Measurements from ENCODE around the gene CBFA2T2.

CBFA2T2 gene

DNA sequence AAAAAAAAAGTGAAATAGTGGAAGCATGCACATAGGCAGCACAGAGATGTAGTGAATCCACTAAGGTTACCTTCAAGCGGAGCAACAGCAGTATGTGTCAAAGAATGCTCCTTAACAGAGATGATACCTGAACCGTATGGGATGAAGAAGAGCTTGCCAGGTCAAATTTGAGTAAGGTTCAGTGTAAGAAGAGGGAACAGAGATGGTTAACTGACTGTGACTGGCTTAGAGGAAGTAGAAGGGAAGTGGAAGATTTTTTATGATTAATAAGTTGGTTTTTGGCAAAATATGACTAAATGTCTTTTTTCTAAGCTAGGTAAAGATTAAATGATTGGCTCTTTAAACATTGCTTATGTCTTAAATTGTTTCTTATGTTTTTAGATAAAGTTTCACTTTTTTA, 119.6 kb downstream of the CBFA2T2 start:
- DNase-seq (ENCODE audit: extremely low read depth, low read depth): no peak
- no peak overlapping the region for H3K4me3 ChIP-seq (replicated peaks; ENCODE audit: low read depth, low read length)
- TF ChIP-seq, protein P1, sequence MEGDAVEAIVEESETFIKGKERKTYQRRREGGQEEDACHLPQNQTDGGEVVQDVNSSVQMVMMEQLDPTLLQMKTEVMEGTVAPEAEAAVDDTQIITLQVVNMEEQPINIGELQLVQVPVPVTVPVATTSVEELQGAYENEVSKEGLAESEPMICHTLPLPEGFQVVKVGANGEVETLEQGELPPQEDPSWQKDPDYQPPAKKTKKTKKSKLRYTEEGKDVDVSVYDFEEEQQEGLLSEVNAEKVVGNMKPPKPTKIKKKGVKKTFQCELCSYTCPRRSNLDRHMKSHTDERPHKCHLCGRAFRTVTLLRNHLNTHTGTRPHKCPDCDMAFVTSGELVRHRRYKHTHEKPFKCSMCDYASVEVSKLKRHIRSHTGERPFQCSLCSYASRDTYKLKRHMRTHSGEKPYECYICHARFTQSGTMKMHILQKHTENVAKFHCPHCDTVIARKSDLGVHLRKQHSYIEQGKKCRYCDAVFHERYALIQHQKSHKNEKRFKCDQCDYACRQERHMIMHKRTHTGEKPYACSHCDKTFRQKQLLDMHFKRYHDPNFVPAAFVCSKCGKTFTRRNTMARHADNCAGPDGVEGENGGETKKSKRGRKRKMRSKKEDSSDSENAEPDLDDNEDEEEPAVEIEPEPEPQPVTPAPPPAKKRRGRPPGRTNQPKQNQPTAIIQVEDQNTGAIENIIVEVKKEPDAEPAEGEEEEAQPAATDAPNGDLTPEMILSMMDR (IDR thresholded peaks at IDR 0.05; ENCODE audit: low read depth, low read length, missing control alignments): no peak

DNA sequence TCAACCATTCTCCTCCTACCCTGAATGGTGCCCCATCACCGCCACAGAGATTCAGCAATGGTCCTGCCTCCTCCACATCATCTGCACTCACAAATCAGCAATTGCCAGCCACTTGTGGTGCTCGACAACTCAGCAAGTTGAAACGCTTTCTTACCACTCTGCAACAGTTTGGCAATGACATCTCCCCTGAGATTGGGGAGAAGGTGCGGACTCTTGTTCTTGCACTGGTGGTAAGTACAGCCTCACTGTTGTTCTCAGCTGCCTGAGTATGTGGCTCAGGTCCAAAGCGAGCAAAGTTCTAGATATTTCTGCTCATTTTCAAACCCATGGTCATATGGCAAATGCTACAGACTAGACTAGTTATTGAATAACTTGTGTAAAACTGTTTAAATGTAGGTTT, 121.2 kb downstream of the CBFA2T2 start:
- no peak for DNase-seq (ENCODE audit: extremely low read depth, low read depth)
- no peak overlapping the region for H3K4me3 ChIP-seq (replicated peaks; ENCODE audit: low read depth, low read length)
- TF ChIP-seq, protein P1 (IDR thresholded peaks at IDR 0.05; ENCODE audit: low read depth, low read length, missing control alignments): no peak

DNA sequence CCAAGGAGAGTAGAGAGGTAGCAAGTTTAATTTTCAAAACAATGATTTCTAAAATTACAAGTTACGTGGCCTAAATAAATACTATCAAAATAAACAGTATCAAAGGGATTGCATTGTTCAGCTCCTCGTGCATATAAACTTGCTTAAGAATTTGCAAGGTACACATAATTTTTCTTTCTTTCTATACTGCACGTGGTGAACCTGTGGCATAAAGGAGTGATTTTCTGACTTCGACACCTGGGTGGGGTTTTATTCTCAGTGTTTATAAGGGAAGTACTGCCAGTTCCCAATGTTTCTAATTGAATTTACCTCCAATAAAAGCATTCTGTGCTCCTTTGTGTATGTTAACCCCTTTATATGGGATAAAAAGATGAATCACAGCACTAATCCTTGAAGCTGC, 122.1 kb downstream of the CBFA2T2 start:
- H3K4me3 ChIP-seq (replicated peaks; ENCODE audit: low read depth, low read length): no peak overlapping the region
- DNase-seq (ENCODE audit: extremely low read depth, low read depth): no peak
- TF ChIP-seq, protein P1 (IDR thresholded peaks at IDR 0.05; ENCODE audit: low read depth, low read length, missing control alignments): no peak

DNA sequence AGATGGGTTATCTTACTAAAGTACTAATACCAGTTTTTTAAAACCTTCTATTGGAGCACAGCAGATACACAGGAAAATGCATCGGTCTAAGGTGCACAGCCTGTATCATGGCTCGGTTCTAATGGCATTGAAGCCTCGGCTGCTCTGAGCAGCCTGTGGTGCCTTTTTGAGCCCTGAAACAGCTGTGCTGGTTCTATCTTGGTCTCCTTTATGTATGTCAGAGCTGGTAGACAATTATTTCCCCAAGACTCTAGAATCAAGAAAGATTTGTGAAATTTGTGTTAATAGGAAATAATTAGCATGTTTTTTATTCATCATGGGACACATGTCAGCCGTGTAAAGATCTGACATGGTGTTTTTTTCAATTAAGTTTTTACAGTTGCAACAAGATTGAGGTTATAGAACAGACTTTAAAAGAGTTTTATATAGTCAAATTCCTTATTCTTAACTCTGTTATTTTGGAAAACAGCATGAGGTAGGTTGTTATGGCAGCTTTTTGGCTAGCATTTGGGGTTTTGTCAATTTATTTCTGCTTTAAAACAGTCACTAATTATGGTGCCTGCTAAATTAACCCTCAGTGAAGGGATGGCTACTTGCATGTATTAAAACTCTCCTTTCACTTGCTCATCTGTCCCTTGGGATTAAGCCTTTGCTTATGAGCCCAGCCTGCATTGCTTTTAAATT, 132.0 kb downstream of the CBFA2T2 start:
- no peak for DNase-seq (ENCODE audit: extremely low read depth, low read depth)
- TF ChIP-seq, protein P1 (IDR thresholded peaks at IDR 0.05; ENCODE audit: low read depth, low read length, missing control alignments): no peak

DNA sequence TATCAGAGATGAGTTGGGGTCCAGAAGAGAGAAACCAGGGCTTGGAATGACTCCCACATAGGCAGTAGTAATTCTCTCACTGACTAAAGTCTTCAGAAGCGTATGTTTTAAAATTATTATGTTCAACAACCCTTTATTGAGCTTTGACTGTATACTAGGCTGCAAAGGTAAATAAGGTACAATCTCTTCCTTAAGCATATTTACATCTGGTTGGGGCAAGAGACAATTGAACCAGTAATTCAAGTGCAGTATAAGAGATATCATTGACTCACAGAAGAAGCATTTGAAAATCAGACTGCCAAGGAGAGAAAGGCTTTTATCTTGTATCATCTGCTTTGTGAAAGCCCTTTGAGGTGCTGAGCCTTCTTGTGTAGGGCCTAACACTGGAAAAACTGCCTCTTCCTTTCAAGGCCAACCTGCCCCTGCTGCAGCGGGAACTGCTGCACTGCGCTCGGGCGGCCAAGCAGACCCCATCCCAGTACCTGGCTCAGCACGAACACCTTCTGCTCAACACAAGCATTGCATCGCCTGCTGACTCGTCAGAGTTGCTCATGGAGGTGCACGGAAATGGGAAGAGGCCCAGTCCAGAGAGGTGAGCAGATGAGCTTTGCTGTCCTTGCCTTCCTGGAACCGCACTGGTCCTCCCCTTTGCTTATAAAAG, 132.9 kb downstream of the CBFA2T2 start:
- DNase-seq (ENCODE audit: extremely low read depth, low read depth): no peak
- TF ChIP-seq, protein P1 (IDR thresholded peaks at IDR 0.05; ENCODE audit: low read depth, low read length, missing control alignments): no peak
- no peak overlapping the region for H3K4me3 ChIP-seq (replicated peaks; ENCODE audit: low read depth, low read length)

More for the DNA sequence above, 132.0 kb downstream of the CBFA2T2 start:
- H3K4me3 ChIP-seq (replicated peaks; ENCODE audit: low read depth, low read length): no peak overlapping the region

DNA sequence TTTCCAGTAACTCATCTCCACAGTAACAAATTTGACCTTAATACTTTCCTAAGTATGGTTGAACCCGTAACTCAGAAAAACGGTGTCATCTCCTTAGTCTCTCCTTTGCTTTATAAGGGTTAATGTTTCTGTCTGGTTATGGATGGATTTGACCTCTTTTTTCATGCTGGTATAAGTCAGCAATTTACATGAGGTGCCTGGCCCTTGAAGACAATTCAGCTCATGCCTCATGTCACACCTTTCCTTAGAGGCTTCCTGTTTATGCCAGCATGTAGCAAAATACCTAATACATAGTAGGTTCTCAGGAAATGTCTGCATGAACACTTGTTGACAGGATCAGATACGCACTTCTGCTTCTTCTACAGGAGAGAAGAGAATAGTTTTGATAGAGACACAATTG, 134.5 kb downstream of the CBFA2T2 start:
- H3K4me3 ChIP-seq (replicated peaks; ENCODE audit: low read depth, low read length): no peak overlapping the region
- DNase-seq (ENCODE audit: extremely low read depth, low read depth): no peak
- TF ChIP-seq, protein P1 (IDR thresholded peaks at IDR 0.05; ENCODE audit: low read depth, low read length, missing control alignments): no peak

All from HFF-Myc (cell line).